ENCODE results near the gene PNPLA5.

PNPLA5 gene

DNA sequence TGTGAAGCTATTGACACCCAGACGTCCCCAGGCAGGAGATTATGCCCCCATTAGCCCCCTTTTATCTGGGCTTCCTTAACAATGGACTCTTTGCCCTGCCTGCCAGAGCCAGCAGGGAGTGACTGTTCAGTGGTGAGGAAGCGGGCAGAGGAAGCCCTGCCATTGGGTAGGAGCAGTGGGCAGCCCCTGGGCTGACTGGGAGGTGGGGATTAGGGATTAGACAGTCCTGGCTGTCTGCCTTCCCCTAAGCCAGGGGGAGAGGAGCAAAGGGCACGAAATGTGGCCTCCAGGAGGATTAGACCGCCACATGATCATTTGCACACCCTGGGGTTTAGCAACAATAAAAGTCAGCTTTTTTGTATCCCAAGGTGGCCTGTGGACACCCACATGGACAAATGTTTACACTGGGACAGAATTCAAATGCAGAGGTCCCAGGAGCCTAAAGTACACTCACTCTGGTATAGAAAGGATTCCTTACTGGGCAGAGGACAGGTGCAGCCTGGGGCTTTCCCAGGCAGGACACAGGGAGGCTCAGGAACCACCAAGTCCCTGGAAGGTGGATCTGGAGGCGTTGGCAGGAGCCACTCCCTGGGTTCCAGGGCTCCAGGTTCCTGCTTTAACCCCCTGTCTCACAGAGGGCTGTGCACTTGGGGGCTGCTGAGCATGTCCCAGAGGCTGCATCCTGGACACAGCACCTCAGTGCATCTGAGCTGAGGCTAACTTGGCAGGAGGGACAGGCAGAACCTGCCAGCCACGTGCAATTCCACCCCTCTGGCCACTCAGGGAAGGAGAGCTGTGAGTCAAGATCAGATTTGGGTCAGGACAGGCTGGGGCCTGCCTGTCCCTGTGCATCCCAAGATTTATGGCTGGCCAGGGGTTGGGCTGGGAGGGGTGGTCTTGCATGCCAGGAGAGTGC lies 33.9 kb upstream of the PNPLA5 start:
- no peak for DNase-seq (ENCODE audit: extremely low spot score)
- POLR2A ChIA-PET, result interaction anchor here (0.9 kb wide), 2 partner anchors 29 to 43 kb away, joined by 3 read pairs; no protein-coding TSS in a partner anchor
- TF ChIP-seq LEF1 (IDR thresholded peaks at IDR 0.05; ENCODE audit: borderline replicate concordance) (no peak), NFRKB (IDR thresholded peaks at IDR 0.05) (no peak), PKNOX1 (IDR thresholded peaks at IDR 0.05) (no peak), FOXM1 (IDR thresholded peaks at IDR 0.05; ENCODE audit: borderline replicate concordance) (no peak), ARNT (IDR thresholded peaks at IDR 0.05) (no peak), HDGF (IDR thresholded peaks at IDR 0.05; ENCODE audit: borderline replicate concordance) (no peak), BHLHE40 (IDR thresholded peaks at IDR 0.05; ENCODE audit: borderline replicate concordance) (no peak), SP1 (IDR thresholded peaks at IDR 0.05) (no peak), L3MBTL2 (conservative IDR thresholded peaks at IDR 0.05) (no peak), FOXK2 (IDR thresholded peaks at IDR 0.05) (no peak), FOXA1 (IDR thresholded peaks at IDR 0.05) (no peak), TARDBP (IDR thresholded peaks at IDR 0.05) (no peak), ELF4 (IDR thresholded peaks at IDR 0.05) (no peak), ZNF384 (IDR thresholded peaks at IDR 0.05) (no peak), SUZ12 (IDR thresholded peaks at IDR 0.05) (no peak), CTBP1 (IDR thresholded peaks at IDR 0.05; ENCODE audit: borderline replicate concordance) (no peak)
- CTCF ChIA-PET, result interaction anchor here (1.2 kb wide), 1 partner anchor 20 kb away, joined by 4 read pairs; no protein-coding TSS in a partner anchor

DNA sequence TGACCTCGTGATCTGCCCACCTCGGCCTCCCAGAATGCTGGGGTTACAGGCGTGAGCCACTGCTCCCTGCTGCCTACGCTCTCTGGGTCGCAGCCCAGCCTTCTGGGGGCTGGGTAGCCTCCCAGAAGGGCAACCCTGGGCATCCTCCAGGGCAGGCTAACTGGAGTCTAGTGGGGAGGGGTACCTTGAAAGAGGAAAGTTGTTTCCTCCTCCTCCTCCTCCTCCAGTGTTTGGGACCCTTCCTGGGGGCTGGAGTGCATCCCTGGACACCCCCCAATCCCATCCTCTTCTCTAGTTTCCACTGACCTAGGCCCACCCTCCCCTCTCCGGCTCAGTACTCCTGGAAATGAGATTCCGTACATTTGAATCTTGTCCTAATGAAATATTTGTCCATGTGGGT lies 33.1 kb upstream of the PNPLA5 start:
- POLR2A ChIA-PET, result interaction anchor here (0.9 kb wide), 1 partner anchor 30 kb away, joined by 3 read pairs; no protein-coding TSS in a partner anchor
- CTCF ChIA-PET, result no interaction called here
- no peak for TF ChIP-seq TARDBP (IDR thresholded peaks at IDR 0.05)
- no peak for TF ChIP-seq FOXA1 (IDR thresholded peaks at IDR 0.05)
- no peak for TF ChIP-seq FOXK2 (IDR thresholded peaks at IDR 0.05)
- no peak for TF ChIP-seq L3MBTL2 (conservative IDR thresholded peaks at IDR 0.05)
- no peak for DNase-seq (ENCODE audit: extremely low spot score)

- CTCF ChIA-PET, result interaction anchor here (0.7 to 1.0 kb wide), 4 partner anchors 17 to 41 kb away, joined by 3 to 4 read pairs (median 3); no protein-coding TSS in a partner anchor
- POLR2A ChIA-PET, result interaction anchor here (0.6 to 1.1 kb wide), 11 partner anchors 9 to 776 kb away, joined by 3 to 7 read pairs (median 4); partner anchors contain the start of gene SAMM50
- DNase-seq (ENCODE audit: extremely low spot score), result peak; percentile 96
- TF ChIP-seq L3MBTL2 (conservative IDR thresholded peaks at IDR 0.05), result peak; percentile 87
- TF ChIP-seq CTBP1 (IDR thresholded peaks at IDR 0.05; ENCODE audit: borderline replicate concordance), result peak; percentile 28; the same call in 1 of the 2 replicates
- no peak for TF ChIP-seq SUZ12 (IDR thresholded peaks at IDR 0.05)
- no peak for TF ChIP-seq ELF4 (IDR thresholded peaks at IDR 0.05)
Measured at GRCh38 chr22:43923631-43924464, 32.0 kb upstream of the PNPLA5 start, which contains the start of gene PNPLA3. Gene PNPLA3, plus strand, starts transcription at chr22:43923805. Its CDS starts 107 bp downstream, at chr22:43923912.

- no peak for DNase-seq (ENCODE audit: extremely low spot score)
- TF ChIP-seq TARDBP (IDR thresholded peaks at IDR 0.05) (no peak), SP1 (IDR thresholded peaks at IDR 0.05) (no peak), ZNF384 (IDR thresholded peaks at IDR 0.05) (no peak), L3MBTL2 (conservative IDR thresholded peaks at IDR 0.05) (no peak), ARNT (IDR thresholded peaks at IDR 0.05) (no peak)
- CTCF ChIA-PET, result interaction anchor here (0.7 to 1.0 kb wide), 5 partner anchors 17 to 40 kb away, joined by 3 to 4 read pairs (median 3); no protein-coding TSS in a partner anchor
- POLR2A ChIA-PET, result interaction anchor here (0.6 to 1.1 kb wide), 11 partner anchors 9 to 775 kb away, joined by 3 to 7 read pairs (median 4); partner anchors contain the start of gene SAMM50
Measured at GRCh38 chr22:43923191-43923590, 31.4 kb upstream of the PNPLA5 start.

- POLR2A ChIA-PET, result interaction anchor here (1.2 kb wide), 1 partner anchor 33 kb away, joined by 3 read pairs; the partner anchor contains the start of gene SAMM50
- TF ChIP-seq SP1 (IDR thresholded peaks at IDR 0.05) (no peak), SUZ12 (IDR thresholded peaks at IDR 0.05) (no peak), FOXA1 (IDR thresholded peaks at IDR 0.05) (no peak), PKNOX1 (IDR thresholded peaks at IDR 0.05) (no peak), ARNT (IDR thresholded peaks at IDR 0.05) (no peak)
Measured at GRCh38 chr22:43922123-43922522, 30.3 kb upstream of the PNPLA5 start.

GRCh38 chr22:43921370-43921769 lies 29.6 kb upstream of the PNPLA5 start:
- POLR2A ChIA-PET, result interaction anchor here (1.2 kb wide), 1 partner anchor 34 kb away, joined by 3 read pairs; the partner anchor contains the start of gene SAMM50
- TF ChIP-seq FOXM1 (IDR thresholded peaks at IDR 0.05; ENCODE audit: borderline replicate concordance), result no peak
- no peak for DNase-seq (ENCODE audit: extremely low spot score)
- CTCF ChIA-PET, result interaction anchor here (0.7 kb wide), 1 partner anchor 38 kb away, joined by 3 read pairs; no protein-coding TSS in a partner anchor

More at GRCh38 chr22:43922123-43922522, 30.3 kb upstream of the PNPLA5 start:
- no peak for DNase-seq (ENCODE audit: extremely low spot score)
- CTCF ChIA-PET, result interaction anchor here (0.5 to 0.9 kb wide), 2 partner anchors 24 to 27 kb away, joined by 3 read pairs; no protein-coding TSS in a partner anchor
